Measurements from ENCODE around the gene SCN9A.

The SCN9A gene

GRCh38 chr2:166155589-166155988 lies 220.2 kb downstream of the SCN9A start:
- no peaks in the 10 kb centered on the region for H3K79me2 ChIP-seq (ENCODE audit: insufficient read depth, low read length)
- H3K4me1 ChIP-seq (ENCODE audit: insufficient read depth, low read length, severe bottlenecking) = no peaks in the 10 kb centered on the region
- no peak overlapping the region for H3K4me2 ChIP-seq (ENCODE audit: low read length)
- no peaks in the 10 kb centered on the region for H3K9me2 ChIP-seq (ENCODE audit: low read depth, low read length)
- no peaks in the 10 kb centered on the region for H3K36me3 ChIP-seq (ENCODE audit: insufficient read depth, low read length)
- H3F3A ChIP-seq (ENCODE audit: insufficient read depth, low read length) = no peaks in the 10 kb centered on the region
- H2AFZ ChIP-seq (ENCODE audit: low read length) = no peak overlapping the region
- H3K27ac ChIP-seq (ENCODE audit: low read depth, low read length, poor library complexity, severe bottlenecking) = no peak overlapping the region
- no peak for TF ChIP-seq CTCF (IDR thresholded peaks at IDR 0.05; ENCODE audit: low read length)
- no peak for TF ChIP-seq EZH2 (IDR thresholded peaks at IDR 0.05; ENCODE audit: borderline replicate concordance, low read length)
- no peaks in the 10 kb centered on the region for H3K27me3 ChIP-seq (ENCODE audit: insufficient read depth, low read length)
- H4K20me1 ChIP-seq (ENCODE audit: insufficient read depth, low read length) = no peaks in the 10 kb centered on the region
- H3K9ac ChIP-seq (ENCODE audit: low read length) = no peak overlapping the region
- H3K9me3 ChIP-seq (ENCODE audit: low read length) = no peaks in the 10 kb centered on the region
- no peak overlapping the region for H3K4me3 ChIP-seq (ENCODE audit: low read depth, low read length, poor library complexity, severe bottlenecking)

- H3K36me3 ChIP-seq (ENCODE audit: insufficient read depth, low read length) = no peaks in the 10 kb centered on the region
- no peak overlapping the region for H3K9ac ChIP-seq (ENCODE audit: low read length)
- no peaks in the 10 kb centered on the region for H3K4me1 ChIP-seq (ENCODE audit: insufficient read depth, low read length, severe bottlenecking)
- H3F3A ChIP-seq (ENCODE audit: insufficient read depth, low read length) = no peaks in the 10 kb centered on the region
- TF ChIP-seq EZH2 (IDR thresholded peaks at IDR 0.05; ENCODE audit: borderline replicate concordance, low read length) (no peak), CTCF (IDR thresholded peaks at IDR 0.05; ENCODE audit: low read length) (no peak)
- H3K4me2 ChIP-seq (ENCODE audit: low read length) = no peak overlapping the region
- no peak overlapping the region for H2AFZ ChIP-seq (ENCODE audit: low read length)
- H4K20me1 ChIP-seq (ENCODE audit: insufficient read depth, low read length) = no peaks in the 10 kb centered on the region
- no peaks in the 10 kb centered on the region for H3K27me3 ChIP-seq (ENCODE audit: insufficient read depth, low read length)
- no peaks in the 10 kb centered on the region for H3K9me2 ChIP-seq (ENCODE audit: low read depth, low read length)
- no peaks in the 10 kb centered on the region for H3K9me3 ChIP-seq (ENCODE audit: low read length)
- H3K4me3 ChIP-seq (ENCODE audit: low read depth, low read length, poor library complexity, severe bottlenecking) = no peak overlapping the region
- no peak overlapping the region for H3K27ac ChIP-seq (ENCODE audit: low read depth, low read length, poor library complexity, severe bottlenecking)
- no peaks in the 10 kb centered on the region for H3K79me2 ChIP-seq (ENCODE audit: insufficient read depth, low read length)
Observed at GRCh38 chr2:166154685-166155338, 220.9 kb downstream of the SCN9A start.

GRCh38 chr2:166152064-166152463 lies 223.7 kb downstream of the SCN9A start:
- no peaks in the 10 kb centered on the region for H3K9me2 ChIP-seq (ENCODE audit: low read depth, low read length)

More at GRCh38 chr2:166152064-166152463, 223.7 kb downstream of the SCN9A start:
- H3K4me3 ChIP-seq (ENCODE audit: low read depth, low read length, poor library complexity, severe bottlenecking) = no peak overlapping the region
- H3K4me2 ChIP-seq (ENCODE audit: low read length) = no peak overlapping the region
- H3K9ac ChIP-seq (ENCODE audit: low read length) = no peak overlapping the region
- TF ChIP-seq CTCF (IDR thresholded peaks at IDR 0.05; ENCODE audit: low read length) (no peak), EZH2 (IDR thresholded peaks at IDR 0.05; ENCODE audit: borderline replicate concordance, low read length) (no peak)
- H2AFZ ChIP-seq (ENCODE audit: low read length) = no peak overlapping the region
- H3K79me2 ChIP-seq (ENCODE audit: insufficient read depth, low read length) = no peaks in the 10 kb centered on the region
- H3K4me1 ChIP-seq (ENCODE audit: insufficient read depth, low read length, severe bottlenecking) = no peaks in the 10 kb centered on the region
- no peaks in the 10 kb centered on the region for H4K20me1 ChIP-seq (ENCODE audit: insufficient read depth, low read length)
- H3K27me3 ChIP-seq (ENCODE audit: insufficient read depth, low read length) = no peaks in the 10 kb centered on the region
- no peaks in the 10 kb centered on the region for H3K36me3 ChIP-seq (ENCODE audit: insufficient read depth, low read length)
- H3F3A ChIP-seq (ENCODE audit: insufficient read depth, low read length) = no peaks in the 10 kb centered on the region
- H3K9me3 ChIP-seq (ENCODE audit: low read length) = no peaks in the 10 kb centered on the region
- H3K27ac ChIP-seq (ENCODE audit: low read depth, low read length, poor library complexity, severe bottlenecking) = no peak overlapping the region
